NCI-H1105 (cell line): ENCODE measurements around the gene ZNF516.

Experiments used
- DNase-seq: peaks from one replicate; lab custom pipeline; 2025; lab: John Stamatoyannopoulos, UW

ZNF516 gene

GRCh38 chr18:76441668-76442412 is 53.2 kb downstream of the ZNF516 start:
- DNase-seq: no peak

- DNase-seq: no peak
Observed at GRCh38 chr18:76441002-76441667, 53.9 kb downstream of the ZNF516 start.

DNA sequence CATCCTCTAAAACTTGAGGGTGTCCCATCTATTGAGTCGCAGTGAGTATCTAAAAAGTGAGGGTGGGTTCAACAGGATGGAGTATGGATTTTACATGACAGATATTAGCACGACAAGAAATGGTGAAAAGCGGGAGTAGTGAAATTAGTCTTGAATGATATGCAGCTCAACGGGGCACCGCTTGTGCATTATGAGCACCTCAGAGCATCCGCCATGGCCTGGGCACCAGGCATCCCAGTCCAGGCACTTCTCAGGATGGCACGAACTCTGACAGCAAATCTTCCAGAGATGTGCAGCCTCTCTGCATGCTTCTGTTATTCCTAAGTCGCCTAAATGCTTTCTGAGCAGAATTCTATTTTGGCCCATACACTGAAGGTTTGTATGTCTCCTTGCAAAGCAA is 57.1 kb downstream of the ZNF516 start:
- DNase-seq: no peak

- DNase-seq: no peak
Observed at GRCh38 chr18:76437011-76437410, 58.0 kb downstream of the ZNF516 start.

DNA sequence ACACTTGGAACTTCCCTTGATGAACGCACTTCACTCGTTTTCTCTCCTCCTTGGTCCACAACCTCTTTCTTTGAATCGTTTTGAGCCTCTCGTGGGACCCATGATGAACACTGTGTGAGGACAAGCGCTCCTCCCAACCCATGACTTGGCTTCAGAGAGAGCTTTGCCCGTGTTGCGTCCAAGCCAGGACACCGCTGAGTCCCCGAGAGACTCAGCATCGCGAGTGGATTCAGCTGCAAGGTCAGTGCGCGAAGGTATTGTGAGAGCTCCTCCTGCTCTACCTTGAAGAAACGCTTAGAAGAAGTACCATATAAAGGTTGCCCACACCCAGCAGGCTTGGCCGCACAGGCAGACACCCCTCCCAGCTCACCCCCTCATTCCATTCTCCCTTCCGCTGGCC is 58.7 kb downstream of the ZNF516 start:
- no peak for DNase-seq

DNA sequence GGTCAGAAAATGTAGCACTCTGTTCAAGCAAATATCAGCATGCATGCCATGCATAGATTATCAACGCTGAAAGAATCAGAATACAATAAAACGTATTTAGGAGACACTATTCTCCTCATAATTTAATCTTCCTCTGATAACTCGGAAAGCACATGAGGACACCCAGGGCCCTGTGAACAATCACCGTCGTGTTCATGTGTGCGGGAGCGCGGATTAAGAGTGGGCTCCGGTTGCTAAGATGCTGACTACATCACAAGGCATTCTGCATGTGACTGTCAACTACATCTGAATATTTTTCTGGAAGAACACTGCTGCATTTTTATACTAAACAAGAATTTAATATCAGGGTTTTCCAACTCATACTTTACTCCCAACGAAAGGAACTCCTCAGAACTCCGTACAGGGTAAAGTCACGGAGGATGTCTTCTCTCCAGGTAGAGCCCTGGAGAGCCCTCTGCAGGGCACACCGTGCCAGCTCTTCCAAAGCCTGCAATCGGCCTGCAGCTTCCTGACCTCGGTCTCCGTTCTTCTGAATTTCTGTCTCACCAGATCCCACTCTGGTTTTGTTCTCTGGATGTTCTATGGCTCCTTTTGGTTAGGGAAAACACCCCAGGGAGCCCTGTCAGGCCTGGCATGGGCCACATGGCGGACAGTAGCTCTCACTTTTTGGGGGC is 59.6 kb downstream of the ZNF516 start:
- DNase-seq: no peak

DNA sequence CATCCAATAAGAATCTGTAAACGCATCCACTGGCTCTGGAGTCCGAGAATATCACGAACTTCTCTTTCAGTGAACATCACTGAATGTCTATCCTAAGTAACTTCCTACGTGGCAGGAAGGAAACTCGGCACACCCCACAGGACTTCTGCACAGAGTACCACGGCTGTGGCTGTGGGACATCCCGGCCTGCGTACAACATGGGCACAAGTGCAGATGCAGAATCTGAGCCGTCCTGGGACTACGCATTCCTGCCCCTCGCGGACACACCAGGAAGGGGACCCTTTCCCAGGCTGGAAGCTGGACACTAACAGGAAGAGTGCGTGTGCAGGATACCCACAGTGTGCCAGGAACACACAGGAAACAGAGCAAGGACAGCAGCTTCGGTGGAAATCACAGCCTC is 60.6 kb downstream of the ZNF516 start:
- no peak for DNase-seq

DNA sequence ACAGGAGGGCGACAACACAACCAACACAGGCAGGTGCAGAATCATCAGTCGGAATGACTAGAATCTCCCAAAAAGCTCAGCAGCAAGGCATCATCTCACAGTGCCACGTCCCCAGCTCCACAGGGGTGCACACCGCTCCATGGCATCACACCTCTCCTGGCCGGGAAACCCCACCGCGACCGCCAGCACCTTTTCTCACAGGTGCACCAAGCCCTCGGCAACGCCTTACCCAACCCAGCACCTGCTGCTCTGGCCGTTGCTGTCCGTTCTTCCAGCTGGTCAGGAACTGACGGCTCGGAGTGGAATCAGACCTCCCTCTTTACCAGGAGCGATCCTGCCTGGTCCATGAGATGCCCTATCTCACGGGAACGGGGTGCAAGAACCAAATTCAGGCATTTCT is 61.3 kb downstream of the ZNF516 start:
- DNase-seq: no peak

DNA sequence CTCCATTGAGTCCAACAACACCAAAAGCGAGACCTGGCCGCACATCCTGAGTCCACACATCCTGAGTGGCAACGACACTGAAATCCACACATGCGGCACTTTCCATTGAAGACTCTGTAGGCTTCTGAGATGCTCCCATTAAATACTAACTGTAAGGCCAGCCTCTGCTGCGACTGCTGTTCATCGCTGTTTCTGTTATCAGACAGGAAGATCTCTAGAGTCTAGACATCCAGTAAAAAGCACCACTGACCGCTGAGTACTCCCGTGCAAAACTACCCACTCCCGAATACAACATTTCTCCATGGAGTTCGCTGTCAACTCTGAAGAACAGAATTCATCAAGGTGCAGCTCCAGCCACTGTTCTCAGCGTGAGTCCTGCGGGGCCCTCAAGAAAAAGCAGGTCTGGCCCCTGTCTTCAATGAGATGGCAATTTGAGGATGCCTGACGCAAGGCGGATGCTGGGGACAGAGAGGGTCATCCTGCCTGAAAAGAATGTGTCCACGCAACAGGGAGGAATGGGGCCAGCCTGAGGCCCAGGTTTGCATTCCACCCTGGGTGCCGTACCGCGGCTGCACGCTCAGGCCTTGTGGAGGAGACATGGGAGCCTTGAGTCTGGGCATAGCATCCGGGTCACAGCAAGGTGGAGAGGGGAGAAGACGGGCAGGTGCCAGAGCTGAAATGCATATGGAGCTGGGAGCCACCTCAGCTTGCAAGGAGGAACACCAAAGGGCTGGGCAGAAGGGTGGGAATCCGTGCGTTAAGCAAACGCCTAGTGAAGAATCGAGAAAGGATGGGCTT is 61.9 kb downstream of the ZNF516 start:
- no peak for DNase-seq

DNA sequence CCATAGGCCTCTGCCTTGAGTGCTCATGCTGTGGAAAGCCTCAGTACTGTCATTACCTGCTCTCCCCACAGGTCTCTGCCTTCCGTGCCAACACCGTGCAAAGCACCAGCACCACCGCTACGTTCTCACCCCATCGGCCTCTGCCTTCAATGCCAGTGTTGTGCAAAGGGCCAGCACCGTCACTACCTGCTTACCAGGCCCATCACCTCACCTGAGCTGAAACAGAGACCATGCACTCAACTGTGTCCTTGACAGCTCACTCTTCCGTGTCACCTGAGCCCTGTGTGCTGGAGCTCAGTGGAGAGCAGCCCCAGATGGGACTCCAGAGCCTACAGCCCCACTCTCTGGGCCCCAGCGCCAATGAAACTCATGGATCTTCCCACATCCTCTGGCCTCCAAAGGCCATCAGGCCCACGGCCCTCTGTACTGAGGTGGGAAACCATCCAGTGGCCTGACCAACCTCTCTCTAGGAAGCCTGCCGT is 62.7 kb downstream of the ZNF516 start:
- no peak for DNase-seq

GRCh38 chr18:76431437-76432273 is 63.4 kb downstream of the ZNF516 start:
- DNase-seq: no peak

DNA sequence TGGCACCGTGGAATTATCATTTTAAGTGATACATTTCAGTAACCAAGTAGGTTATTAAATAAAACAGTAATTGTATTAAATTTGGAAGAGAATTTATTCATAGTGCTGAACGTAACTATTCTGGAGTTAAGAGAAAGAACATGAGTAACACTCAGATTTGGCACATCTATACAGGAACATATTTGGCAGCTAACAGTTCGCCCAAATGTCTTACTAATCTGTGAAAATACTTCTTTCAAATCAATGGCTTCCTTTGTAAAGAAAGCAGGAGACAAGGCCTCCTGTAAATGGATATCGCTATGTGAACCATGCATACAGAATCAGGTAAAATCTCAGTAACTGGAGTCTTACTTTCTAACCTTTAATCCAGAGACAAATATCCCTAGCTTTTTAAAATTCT is 64.4 kb downstream of the ZNF516 start:
- DNase-seq: no peak

DNA sequence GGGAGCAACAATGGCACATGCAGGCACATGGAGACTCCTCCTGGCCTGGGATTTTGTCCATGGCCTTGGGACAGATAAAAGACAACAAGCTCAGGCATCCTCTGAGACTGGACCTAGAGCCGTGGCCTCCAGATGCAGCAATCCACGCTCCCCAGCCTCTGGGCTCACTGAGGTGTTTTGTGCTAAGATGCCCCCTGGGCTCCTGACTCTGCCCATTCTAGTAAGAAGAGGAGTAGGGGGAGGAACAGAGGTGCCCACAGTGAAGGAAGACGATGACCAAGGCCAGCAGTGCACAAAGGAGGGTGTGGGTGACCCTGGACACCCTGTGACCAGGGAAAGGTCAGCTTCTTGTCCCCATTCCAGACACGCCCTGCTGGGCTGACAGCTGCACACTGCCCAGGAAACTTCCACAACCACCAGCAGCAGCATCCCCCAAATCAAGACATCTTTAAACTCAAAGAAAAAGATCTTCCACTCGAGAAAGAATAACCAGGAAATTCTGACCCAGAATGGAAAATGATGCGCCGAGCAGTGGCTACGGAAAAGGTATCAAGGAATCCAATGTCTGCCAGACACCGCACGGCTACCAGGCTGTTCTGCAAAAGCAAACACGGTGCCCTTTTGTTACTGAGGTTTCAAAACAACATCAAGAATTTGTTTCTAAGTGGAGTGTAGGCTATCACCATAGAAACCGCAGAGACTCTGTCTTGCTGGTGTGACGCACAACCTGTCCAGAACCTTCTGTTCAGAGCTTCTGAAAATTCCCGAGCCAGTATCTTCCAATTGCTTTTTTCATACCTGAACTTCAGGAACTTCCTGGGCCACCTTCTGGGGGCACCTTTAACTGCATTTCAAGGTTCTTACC is 65.5 kb downstream of the ZNF516 start:
- DNase-seq: no peak

DNA sequence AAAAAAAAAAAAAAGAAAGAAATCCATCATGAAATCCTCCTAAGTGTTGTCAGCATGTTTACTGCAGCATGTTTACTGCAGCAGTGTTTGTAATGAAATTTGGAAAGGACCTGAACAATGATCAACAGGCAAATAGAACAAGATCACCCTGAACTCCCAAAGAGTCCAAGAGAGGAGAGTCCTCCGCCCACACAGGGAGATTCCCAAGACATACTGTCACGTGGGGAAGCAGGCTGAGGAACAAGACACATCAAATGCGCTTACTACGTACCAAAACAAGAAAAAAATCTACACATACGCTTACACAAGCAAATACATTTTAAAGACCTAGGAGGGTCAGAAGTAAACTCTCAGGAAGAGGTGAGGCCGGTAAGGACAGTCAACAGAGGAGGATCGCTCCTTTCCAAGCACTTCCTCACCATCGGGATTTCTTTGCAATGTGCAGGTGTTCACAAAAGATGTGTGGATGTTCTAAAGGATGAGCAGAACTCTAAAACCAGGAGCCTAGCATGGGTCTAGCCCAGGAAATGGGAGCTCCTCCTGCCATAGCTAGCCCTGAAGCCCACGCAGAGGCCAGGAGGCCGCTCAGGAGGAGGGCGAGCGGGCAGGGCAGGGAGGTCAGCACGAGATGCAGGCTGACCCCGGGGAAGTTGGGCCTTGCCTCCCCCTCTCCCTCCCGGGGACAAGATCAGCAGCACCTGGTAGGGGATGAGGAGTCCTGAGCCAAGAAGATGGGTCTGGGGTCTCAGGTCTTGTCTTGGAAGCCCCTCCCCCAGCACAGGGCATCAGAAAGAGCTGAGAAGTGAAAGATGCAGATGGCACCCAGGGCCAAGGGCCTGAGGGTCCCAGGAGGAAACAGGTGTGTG is 66.4 kb downstream of the ZNF516 start:
- DNase-seq: no peak

DNA sequence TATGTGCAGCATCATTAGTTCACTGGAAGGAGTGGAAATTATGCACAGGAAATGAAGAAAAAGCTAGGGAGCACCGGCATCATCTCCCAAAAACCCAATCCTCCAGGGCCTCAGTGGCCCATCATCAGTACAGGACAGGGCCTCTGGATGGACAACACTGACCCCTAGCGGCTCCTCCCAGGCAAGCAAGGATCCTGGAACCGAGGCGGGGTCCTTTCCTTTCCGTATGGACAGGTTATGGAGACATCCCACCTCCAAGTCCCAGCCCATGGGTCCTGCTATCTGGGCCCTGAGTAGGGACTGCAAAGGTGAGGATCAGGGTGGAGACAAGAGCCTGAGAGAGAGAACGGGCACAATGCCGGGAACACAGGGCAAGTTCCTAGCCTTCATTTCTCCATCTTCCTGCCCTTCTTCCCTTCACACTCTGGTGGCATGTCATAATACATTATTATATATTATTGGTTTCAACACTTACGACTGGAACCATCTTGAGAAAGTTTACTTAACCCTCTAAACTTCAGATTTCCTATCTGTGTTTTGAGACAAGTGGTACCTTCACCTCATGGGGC is 68.2 kb downstream of the ZNF516 start:
- DNase-seq: no peak

GRCh38 chr18:76425146-76426131 is 69.6 kb downstream of the ZNF516 start:
- no peak for DNase-seq

GRCh38 chr18:76422838-76423237 is 72.2 kb downstream of the ZNF516 start:
- DNase-seq: no peak

GRCh38 chr18:76422121-76422520 is 72.9 kb downstream of the ZNF516 start:
- DNase-seq: no peak
